ENCODE measurements around the gene IL20RA. TPM values are rescaled to one million over a fixed set of nuclear protein-coding genes. Genes with fewer than 3 reads are reported as not detected.

IL20RA gene
- total and polyA plus RNA-seq, 2 of the 13 experiments (the other 11 are each of a cell fraction or from before 2014, with no cell fraction given), result not detected

- Histone ChIP-seq H3K79me2 (ENCODE audit: insufficient read depth, low read length) (no peaks in the 10 kb centered on the region), H3K4me2 (ENCODE audit: low read depth, low read length) (no peak overlapping the region), H3K4me1 (ENCODE audit: insufficient read depth, low read length) (peaks cover 5% of the 10 kb centered on the region; the same call in 1 of the 2 replicates), H3K4me3 (replicated peaks in 1 of 3; ENCODE audit: insufficient read depth in 1 of 3, low read depth in 2 of 3, low read length in 3 of 3) (no peak overlapping the region), H3K36me3 (replicated peaks in 1 of 2; ENCODE audit: control insufficient read depth in 1 of 2, insufficient read depth in 2 of 2, low read length in 2 of 2) (no peaks in the 10 kb centered on the region), H3K27ac (ENCODE audit: extremely low read length, insufficient read depth, low read length) (no peak overlapping the region), H3K27me3 (ENCODE audit: control insufficient read depth in 1 of 2, insufficient read depth in 2 of 2, low read length in 2 of 2) (peaks cover 0 to 46% of the 10 kb centered on the region in 2 experiments; a peak in 4 of 5 replicates), H2AFZ (ENCODE audit: low read length) (no peak overlapping the region), H3K9ac (ENCODE audit: insufficient read depth, low read depth, low read length) (no peak overlapping the region), H3K9me3 (ENCODE audit: low read length) (no peaks in the 10 kb centered on the region), H4K20me1 (ENCODE audit: insufficient read depth, low read length) (no peaks in the 10 kb centered on the region)
- ATAC-seq, result no peak
- in situ Hi-C loops (cut with HindIII; ENCODE audit: extremely low pct_ligation_motif_present, low pct_unique_long_range_greater_than_20kb) (no loop called here), intact Hi-C loops (cut with micrococcal nuclease; ENCODE audit: unreplicated experiment) (no loop called here)
- ChIA-PET POLR2A (no interaction called here), CTCF (ENCODE audit: low intra/inter-chr PET ratio, low total read pairs) (no interaction called here)
- TF ChIP-seq NR2F1 (CRISPR knock-in tag; IDR thresholded peaks at IDR 0.05) (no peak), GLMP (CRISPR knock-in tag; IDR thresholded peaks at IDR 0.05; ENCODE audit: borderline replicate concordance) (no peak), ZBTB33 (CRISPR knock-in tag; IDR thresholded peaks at IDR 0.05) (no peak), CSRNP1 (CRISPR knock-in tag; IDR thresholded peaks at IDR 0.05) (no peak), IKZF5 (CRISPR knock-in tag; IDR thresholded peaks at IDR 0.05) (no peak), PHF8 (CRISPR knock-in tag; IDR thresholded peaks at IDR 0.05) (no peak), POLR2G (IDR thresholded peaks at IDR 0.05; ENCODE audit: low read depth, low read length) (no peak), MBNL3 (CRISPR knock-in tag; conservative IDR thresholded peaks at IDR 0.05) (no peak), ZNF33A (CRISPR knock-in tag; IDR thresholded peaks at IDR 0.05; ENCODE audit: borderline replicate concordance) (no peak), RARG (CRISPR knock-in tag; IDR thresholded peaks at IDR 0.05; ENCODE audit: low read depth) (no peak), ZNF260 (CRISPR knock-in tag; IDR thresholded peaks at IDR 0.05; ENCODE audit: borderline replicate concordance, low read depth) (no peak), U2AF1 (optimal IDR thresholded peaks at IDR 0.05; ENCODE audit: low read depth, low read length) (no peak)
- no peak for DNase-seq (ENCODE audit: low spot score)
- no peak for FAIRE-seq
- WGBS (ENCODE audit: low lambda C conversion rate), result 18% methylated on average over 5 of the region's 5 CpGs
- no TSS peak for BruUV-seq (replicated peaks)
These were observed 2.2 kb upstream of the IL20RA start for GRCh38 chr6:137046871-137047412.
